ENCODE results near the gene MAST1.

MAST1 gene

GRCh38 chr19:12833418-12833737 is 4.9 kb upstream of the MAST1 start:
- Histone ChIP-seq H3K4me1 (ENCODE audit: control insufficient read depth, insufficient read depth, low read length) (peaks cover 8% of the 10 kb centered on the region), H3K4me3 (ENCODE audit: low read depth, low read length) (peak overlapping the region; percentile 30; the same call in 1 of the 2 replicates), H3K9ac (ENCODE audit: low read depth, low read length) (no peak overlapping the region), H3K27ac (ENCODE audit: low read depth, low read length) (no peak overlapping the region), H3K36me3 (ENCODE audit: control insufficient read depth, insufficient read depth, low read length) (no peaks in the 10 kb centered on the region), H3K9me3 (ENCODE audit: control insufficient read depth, insufficient read depth, low read length) (no peaks in the 10 kb centered on the region), H3K27me3 (ENCODE audit: control insufficient read depth, insufficient read depth, low read length) (peaks cover 21% of the 10 kb centered on the region)

- H3K4me1 ChIP-seq (ENCODE audit: control insufficient read depth, insufficient read depth, low read length): peaks cover 10% of the 10 kb centered on the region
- H3K27ac ChIP-seq (ENCODE audit: low read depth, low read length): no peak overlapping the region
- H3K36me3 ChIP-seq (ENCODE audit: control insufficient read depth, insufficient read depth, low read length): no peaks in the 10 kb centered on the region
- peaks cover 22% of the 10 kb centered on the region for H3K27me3 ChIP-seq (ENCODE audit: control insufficient read depth, insufficient read depth, low read length)
- no peaks in the 10 kb centered on the region for H3K9me3 ChIP-seq (ENCODE audit: control insufficient read depth, insufficient read depth, low read length)
- H3K4me3 ChIP-seq (ENCODE audit: low read depth, low read length): peak overlapping the region; percentile 71
- H3K9ac ChIP-seq (ENCODE audit: low read depth, low read length): no peak overlapping the region
These were observed 4.4 kb upstream of the MAST1 start for GRCh38 chr19:12833738-12834565.

GRCh38 chr19:12834566-12834943 is 3.8 kb upstream of the MAST1 start, which contains the start of gene RTBDN:
RTBDN (minus strand) TSS chr19:12834579; CDS start chr19:12829979, 4,600 bp downstream.
- no peaks in the 10 kb centered on the region for H3K36me3 ChIP-seq (ENCODE audit: control insufficient read depth, insufficient read depth, low read length)
- H3K9me3 ChIP-seq (ENCODE audit: control insufficient read depth, insufficient read depth, low read length): no peaks in the 10 kb centered on the region
- no peak within 1 kb of the TSS for H3K9ac ChIP-seq (ENCODE audit: low read depth, low read length)
- H3K4me1 ChIP-seq (ENCODE audit: control insufficient read depth, insufficient read depth, low read length): peaks cover 12% of the 10 kb centered on the region
- no peak within 1 kb of the TSS for H3K27ac ChIP-seq (ENCODE audit: low read depth, low read length)
- peaks cover 27% of the 10 kb centered on the region for H3K27me3 ChIP-seq (ENCODE audit: control insufficient read depth, insufficient read depth, low read length)
- H3K4me3 ChIP-seq (ENCODE audit: low read depth, low read length): peak within 1 kb of the TSS; percentile 71

- Histone ChIP-seq H3K4me3 (ENCODE audit: low read depth, low read length) (peak overlapping the region; percentile 71; the same call in 1 of the 2 replicates), H3K9ac (ENCODE audit: low read depth, low read length) (no peak overlapping the region), H3K9me3 (ENCODE audit: control insufficient read depth, insufficient read depth, low read length) (no peaks in the 10 kb centered on the region), H3K27ac (ENCODE audit: low read depth, low read length) (no peak overlapping the region), H3K27me3 (ENCODE audit: control insufficient read depth, insufficient read depth, low read length) (peaks cover 27% of the 10 kb centered on the region), H3K4me1 (ENCODE audit: control insufficient read depth, insufficient read depth, low read length) (peaks cover 16% of the 10 kb centered on the region), H3K36me3 (ENCODE audit: control insufficient read depth, insufficient read depth, low read length) (no peaks in the 10 kb centered on the region)
These were observed 3.1 kb upstream of the MAST1 start for GRCh38 chr19:12834976-12835757.

- Histone ChIP-seq H3K27ac (ENCODE audit: low read depth, low read length) (no peak overlapping the region), H3K4me1 (ENCODE audit: control insufficient read depth, insufficient read depth, low read length) (peaks cover 18% of the 10 kb centered on the region), H3K27me3 (ENCODE audit: control insufficient read depth, insufficient read depth, low read length) (peaks cover 25% of the 10 kb centered on the region), H3K4me3 (ENCODE audit: low read depth, low read length) (peak overlapping the region; percentile 18; the same call in 1 of the 2 replicates), H3K36me3 (ENCODE audit: control insufficient read depth, insufficient read depth, low read length) (no peaks in the 10 kb centered on the region), H3K9me3 (ENCODE audit: control insufficient read depth, insufficient read depth, low read length) (no peaks in the 10 kb centered on the region), H3K9ac (ENCODE audit: low read depth, low read length) (no peak overlapping the region)
These were observed 1.8 kb upstream of the MAST1 start for GRCh38 chr19:12836529-12836863.

GRCh38 chr19:12837225-12837624 is 1.1 kb upstream of the MAST1 start:
- Histone ChIP-seq H3K4me1 (ENCODE audit: control insufficient read depth, insufficient read depth, low read length) (peaks cover 18% of the 10 kb centered on the region), H3K4me3 (ENCODE audit: low read depth, low read length) (no peak overlapping the region), H3K27me3 (ENCODE audit: control insufficient read depth, insufficient read depth, low read length) (peaks cover 20% of the 10 kb centered on the region), H3K9me3 (ENCODE audit: control insufficient read depth, insufficient read depth, low read length) (no peaks in the 10 kb centered on the region), H3K9ac (ENCODE audit: low read depth, low read length) (no peak overlapping the region), H3K36me3 (ENCODE audit: control insufficient read depth, insufficient read depth, low read length) (no peaks in the 10 kb centered on the region), H3K27ac (ENCODE audit: low read depth, low read length) (no peak overlapping the region)

- Histone ChIP-seq H3K9me3 (ENCODE audit: control insufficient read depth, insufficient read depth, low read length) (no peaks in the 10 kb centered on the region), H3K27me3 (ENCODE audit: control insufficient read depth, insufficient read depth, low read length) (peaks cover 20% of the 10 kb centered on the region), H3K4me1 (ENCODE audit: control insufficient read depth, insufficient read depth, low read length) (peaks cover 13% of the 10 kb centered on the region; the same call in 1 of the 2 replicates), H3K36me3 (ENCODE audit: control insufficient read depth, insufficient read depth, low read length) (peaks cover 7% of the 10 kb centered on the region), H3K27ac (ENCODE audit: low read depth, low read length) (no peak overlapping the region), H3K9ac (ENCODE audit: low read depth, low read length) (no peak overlapping the region), H3K4me3 (ENCODE audit: low read depth, low read length) (peak overlapping the region; percentile 77)
These were observed 806 bp downstream of the MAST1 start for GRCh38 chr19:12838886-12839756.

- Histone ChIP-seq H3K27ac (ENCODE audit: low read depth, low read length) (peak overlapping the region; percentile 91), H3K9me3 (ENCODE audit: control insufficient read depth, insufficient read depth, low read length) (no peaks in the 10 kb centered on the region), H3K27me3 (ENCODE audit: control insufficient read depth, insufficient read depth, low read length) (peaks cover 8% of the 10 kb centered on the region)
These were observed 2.1 kb downstream of the MAST1 start for GRCh38 chr19:12840091-12841079.

GRCh38 chr19:12841094-12841493 is 2.8 kb downstream of the MAST1 start:
- peaks cover 6% of the 10 kb centered on the region; the same call in 1 of the 2 replicates for H3K27me3 ChIP-seq (ENCODE audit: control insufficient read depth, insufficient read depth, low read length)
- H3K4me3 ChIP-seq (ENCODE audit: low read depth, low read length): peak overlapping the region; percentile 58
- H3K9ac ChIP-seq (ENCODE audit: low read depth, low read length): no peak overlapping the region
- H3K4me1 ChIP-seq (ENCODE audit: control insufficient read depth, insufficient read depth, low read length): peaks cover 13% of the 10 kb centered on the region; the same call in 1 of the 2 replicates
- H3K27ac ChIP-seq (ENCODE audit: low read depth, low read length): peak overlapping the region; percentile 91
- H3K9me3 ChIP-seq (ENCODE audit: control insufficient read depth, insufficient read depth, low read length): no peaks in the 10 kb centered on the region
- peaks cover 9% of the 10 kb centered on the region for H3K36me3 ChIP-seq (ENCODE audit: control insufficient read depth, insufficient read depth, low read length)

More at GRCh38 chr19:12840091-12841079, 2.1 kb downstream of the MAST1 start:
- Histone ChIP-seq H3K4me1 (ENCODE audit: control insufficient read depth, insufficient read depth, low read length) (peaks cover 13% of the 10 kb centered on the region; the same call in 1 of the 2 replicates), H3K36me3 (ENCODE audit: control insufficient read depth, insufficient read depth, low read length) (peaks cover 9% of the 10 kb centered on the region), H3K4me3 (ENCODE audit: low read depth, low read length) (peak overlapping the region; percentile 58), H3K9ac (ENCODE audit: low read depth, low read length) (no peak overlapping the region)

Measured in HUES48 (cell line).